ENCODE measurements around the gene UTF1. TPM values are rescaled to one million over a fixed set of nuclear protein-coding genes. Genes with fewer than 3 reads are reported as not detected.

The UTF1 gene
- total and polyA plus RNA-seq, 11 donors, result not detected

- ATAC-seq (no peak), DNase-seq (no peak)
- intact Hi-C loops (cut with DNase I), result loop anchor here in 1 of 10 donors (5.0 kb wide), 1 partner anchor 692 kb away; no protein-coding TSS in a partner anchor
- TF ChIP-seq POLR2A (IDR thresholded peaks at IDR 0.05), result no peak
- TF ChIP-seq CTCF (IDR thresholded peaks at IDR 0.05), result no peak
- no peaks in the 10 kb centered on the region for H3K36me3 ChIP-seq
- no peaks in the 10 kb centered on the region for H3K27me3 ChIP-seq
- H3K27ac ChIP-seq, result peak overlapping the region in 5 of 12 donors; percentile 25 to 94 (median 57)
- WGBS, 4 donors, result 60 to 73% (median 72%) methylated on average over 7 to 12 of the region's 12 CpGs
- no peak overlapping the region for H3K4me3 ChIP-seq
- no peaks in the 10 kb centered on the region for H3K9me3 ChIP-seq
- peaks cover 5 to 69% (median 37%) of the 10 kb centered on the region in 12 donors for H3K4me1 ChIP-seq
Observed at GRCh38 chr10:133259602-133259989, 29.6 kb downstream of the UTF1 start.

GRCh38 chr10:133260895-133261725 is 31.1 kb downstream of the UTF1 start:
- H3K36me3 ChIP-seq, result no peaks in the 10 kb centered on the region
- peaks cover 5 to 69% (median 37%) of the 10 kb centered on the region in 12 donors for H3K4me1 ChIP-seq
- DNase-seq (peak; percentile 48 to 84 (median 63)), ATAC-seq (peak; percentile 12 to 67 (median 50))
- WGBS, 4 donors, result 15 to 66% (median 27%) methylated on average over 12 to 50 of the region's 50 CpGs
- H3K9me3 ChIP-seq, result no peaks in the 10 kb centered on the region
- TF ChIP-seq POLR2A (IDR thresholded peaks at IDR 0.05) (no peak), CTCF (IDR thresholded peaks at IDR 0.05) (no peak)
- H3K27me3 ChIP-seq, result no peaks in the 10 kb centered on the region
- peak overlapping the region; percentile 77 to 96 (median 89) for H3K27ac ChIP-seq
- intact Hi-C loops (cut with DNase I), result loop anchor here in 1 of 10 donors (5.0 kb wide), 1 partner anchor 46 kb away; the partner anchor contains the start of genes TUBGCP2 and ZNF511
- H3K4me3 ChIP-seq, result peak overlapping the region; percentile 49 to 85 (median 77)

- peak overlapping the region; percentile 77 to 96 (median 89) for H3K27ac ChIP-seq
- 0 to 2% (median 1%) methylated on average over 9 to 79 of the region's 79 CpGs for WGBS, 4 donors
- H3K4me1 ChIP-seq, result peaks cover 5 to 69% (median 37%) of the 10 kb centered on the region in 12 donors
- no peaks in the 10 kb centered on the region for H3K36me3 ChIP-seq
- intact Hi-C loops (cut with DNase I), result loop anchor here in 2 of 10 donors (2.0 to 5.0 kb wide), 2 partner anchors 45 to 47 kb away; partner anchors contain the start of genes TUBGCP2 (in 2 of the 2) and ZNF511 (in 2 of the 2)
- peak overlapping the region; percentile 49 to 85 (median 77) for H3K4me3 ChIP-seq
- no peaks in the 10 kb centered on the region for H3K27me3 ChIP-seq
- ATAC-seq (peak; percentile 62 to 88 (median 76)), DNase-seq (peak; percentile 88 to 95 (median 91))
- H3K9me3 ChIP-seq, result no peaks in the 10 kb centered on the region
- no peak for TF ChIP-seq CTCF (IDR thresholded peaks at IDR 0.05)
- peak in 1 of 2 donors; percentile 67 for TF ChIP-seq POLR2A (IDR thresholded peaks at IDR 0.05)
Observed at GRCh38 chr10:133261726-133262325, 31.8 kb downstream of the UTF1 start.
